Endothelial cell (in vitro differentiated cells): Measurements from ENCODE around the gene PTPRN2. TPM values are rescaled to one million over a fixed set of nuclear protein-coding genes. Genes with fewer than 3 reads are reported as not detected.

Experiments used
- DNase-seq: peaks from one replicate; pipeline ENCODE4 v3.0.0; 2021; ENCODE audit warnings: low spot score
- H3K27ac Mint-ChIP-seq: one replicate; pipeline ENCODE4 v1.8.0; 2021; ENCODE audit warnings: mixed read lengths, inconsistent platforms; ENCODE audit not compliant: unreplicated experiment
- H3K27me3 Mint-ChIP-seq: one replicate; pipeline ENCODE4 v1.8.0; 2021; ENCODE audit warnings: mild to moderate bottlenecking, moderate library complexity, mixed read lengths, inconsistent platforms; ENCODE audit not compliant: unreplicated experiment
- H3K36me3 Mint-ChIP-seq: one replicate; pipeline ENCODE4 v1.8.0; 2021; ENCODE audit warnings: mild to moderate bottlenecking, low read depth, mixed read lengths, inconsistent platforms; ENCODE audit not compliant: unreplicated experiment
- H3K4me1 Mint-ChIP-seq: one replicate; pipeline ENCODE4 v1.8.0; 2021; ENCODE audit warnings: mild to moderate bottlenecking, mixed read lengths, inconsistent platforms; ENCODE audit not compliant: unreplicated experiment
- H3K4me3 Mint-ChIP-seq: one replicate; pipeline ENCODE4 v1.8.0; 2021; ENCODE audit warnings: mild to moderate bottlenecking, mixed read lengths, inconsistent platforms; ENCODE audit not compliant: unreplicated experiment
- H3K9me3 Mint-ChIP-seq: one replicate; pipeline ENCODE4 v1.8.0; 2021; ENCODE audit warnings: mixed read lengths, inconsistent platforms; ENCODE audit not compliant: unreplicated experiment
- total RNA-seq: library from RNA; stranded (reverse); fragmentation: NEBNext Ultra II Directional; extraction: Animal tissue kit (Norgen Biotek cat#: 25700); gene quantifications from one replicate; pipeline ENCODE4 v1.2.1, GENCODE V29; 2021; ENCODE audit not compliant: unreplicated experiment
- TF ChIP-seq, protein P1 (sequence below): fragments of 200-600 bp; sonication (generic); IDR thresholded peaks from one replicate; pipeline ENCODE4 v1.5.0; 2021; ENCODE audit warnings: antibody characterized with exemption; ENCODE audit not compliant: unreplicated experiment

The PTPRN2 gene
- total RNA-seq, 1 donor from 2014 or later: 0.18 TPM

DNA sequence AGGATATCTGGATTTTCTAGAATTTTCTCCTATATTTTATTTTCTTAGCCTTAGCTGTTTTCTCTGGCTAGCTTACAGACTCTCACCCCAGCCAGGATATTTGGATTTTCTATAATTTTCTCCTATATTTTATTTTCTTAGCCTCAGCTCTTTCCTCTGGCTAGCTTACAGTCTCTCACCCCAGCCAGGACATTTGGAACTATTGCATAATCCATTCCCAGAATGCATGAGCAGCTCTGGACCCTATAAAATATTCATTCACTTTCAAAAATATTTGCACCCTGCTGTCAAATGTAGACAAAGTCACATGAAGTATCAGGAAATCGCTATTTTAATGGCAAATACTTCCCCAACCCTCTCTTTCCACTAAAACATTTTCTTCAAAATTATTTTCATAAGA, 952.0 kb downstream of the PTPRN2 start:
- Mint-ChIP-seq H3K36me3 (peaks cover 5% of the 10 kb centered on the region), H3K27ac (no peak overlapping the region), H3K4me1 (no peaks in the 10 kb centered on the region), H3K27me3 (peaks cover 2% of the 10 kb centered on the region), H3K9me3 (peaks cover 50% of the 10 kb centered on the region), H3K4me3 (no peak overlapping the region)
- DNase-seq: no peak
- TF ChIP-seq, protein P1, sequence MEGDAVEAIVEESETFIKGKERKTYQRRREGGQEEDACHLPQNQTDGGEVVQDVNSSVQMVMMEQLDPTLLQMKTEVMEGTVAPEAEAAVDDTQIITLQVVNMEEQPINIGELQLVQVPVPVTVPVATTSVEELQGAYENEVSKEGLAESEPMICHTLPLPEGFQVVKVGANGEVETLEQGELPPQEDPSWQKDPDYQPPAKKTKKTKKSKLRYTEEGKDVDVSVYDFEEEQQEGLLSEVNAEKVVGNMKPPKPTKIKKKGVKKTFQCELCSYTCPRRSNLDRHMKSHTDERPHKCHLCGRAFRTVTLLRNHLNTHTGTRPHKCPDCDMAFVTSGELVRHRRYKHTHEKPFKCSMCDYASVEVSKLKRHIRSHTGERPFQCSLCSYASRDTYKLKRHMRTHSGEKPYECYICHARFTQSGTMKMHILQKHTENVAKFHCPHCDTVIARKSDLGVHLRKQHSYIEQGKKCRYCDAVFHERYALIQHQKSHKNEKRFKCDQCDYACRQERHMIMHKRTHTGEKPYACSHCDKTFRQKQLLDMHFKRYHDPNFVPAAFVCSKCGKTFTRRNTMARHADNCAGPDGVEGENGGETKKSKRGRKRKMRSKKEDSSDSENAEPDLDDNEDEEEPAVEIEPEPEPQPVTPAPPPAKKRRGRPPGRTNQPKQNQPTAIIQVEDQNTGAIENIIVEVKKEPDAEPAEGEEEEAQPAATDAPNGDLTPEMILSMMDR: no peak

DNA sequence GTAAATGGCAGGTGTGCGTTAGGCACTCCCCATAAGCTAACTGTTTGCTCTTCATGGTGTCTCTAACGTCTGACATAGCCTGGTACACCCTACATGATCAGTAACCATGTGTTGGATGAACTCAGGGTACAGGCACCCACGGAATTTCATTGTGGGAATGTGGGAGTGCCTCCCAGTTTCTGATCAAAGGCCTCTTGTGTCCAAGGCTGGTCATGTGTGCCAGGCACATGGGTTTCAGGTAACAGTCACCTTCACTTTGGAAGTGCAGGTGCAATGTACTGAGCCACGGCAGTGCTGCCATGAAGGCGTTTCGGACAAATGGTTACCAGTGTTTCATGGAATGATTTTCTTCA, 952.5 kb downstream of the PTPRN2 start:
- peaks cover 45% of the 10 kb centered on the region for H3K9me3 Mint-ChIP-seq

DNA sequence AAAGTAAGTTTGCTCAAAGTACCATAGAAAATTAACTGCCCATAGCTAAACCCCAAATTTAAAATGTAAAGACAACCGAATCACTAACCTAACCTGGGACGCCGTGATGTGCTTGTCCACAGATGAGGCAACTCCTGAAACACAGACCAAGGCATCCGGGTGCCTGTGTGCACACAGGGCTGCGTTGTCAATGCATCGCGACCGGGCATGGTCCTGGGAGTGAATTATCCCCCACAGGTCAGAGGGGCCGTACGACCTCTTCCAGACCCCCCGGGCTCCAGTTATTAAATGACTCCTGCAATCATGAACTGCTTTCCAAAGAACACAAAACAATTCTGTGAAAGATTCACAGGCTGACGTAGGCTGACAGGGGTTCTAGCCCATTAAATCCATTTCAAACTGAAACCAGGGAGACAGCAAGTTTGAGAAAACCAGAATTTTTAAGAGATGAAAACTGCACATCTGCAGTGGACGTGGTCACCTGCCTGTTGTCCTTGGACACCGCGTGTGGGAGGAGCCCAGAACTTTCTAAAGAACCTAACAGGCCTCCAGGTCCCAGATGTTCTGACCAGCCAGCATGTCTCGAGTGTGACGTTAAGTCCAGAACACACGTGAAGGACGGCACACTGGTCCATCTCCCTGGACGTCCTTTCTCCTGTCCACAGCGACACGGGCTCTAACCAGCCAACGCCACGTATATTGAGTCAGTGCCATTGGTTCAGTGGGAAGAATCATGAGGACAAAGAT, 953.0 kb downstream of the PTPRN2 start:
- no peak overlapping the region for H3K27ac Mint-ChIP-seq
- peaks cover 4% of the 10 kb centered on the region for H3K36me3 Mint-ChIP-seq
- H3K4me3 Mint-ChIP-seq: no peak overlapping the region
- no peak for DNase-seq
- TF ChIP-seq, protein P1: no peak
- H3K9me3 Mint-ChIP-seq: peaks cover 41% of the 10 kb centered on the region
- no peaks in the 10 kb centered on the region for H3K27me3 Mint-ChIP-seq
- no peaks in the 10 kb centered on the region for H3K4me1 Mint-ChIP-seq

More for the DNA sequence above, 952.5 kb downstream of the PTPRN2 start:
- no peak overlapping the region for H3K4me3 Mint-ChIP-seq
- H3K27me3 Mint-ChIP-seq: no peaks in the 10 kb centered on the region
- H3K4me1 Mint-ChIP-seq: no peaks in the 10 kb centered on the region
- DNase-seq: no peak
- H3K27ac Mint-ChIP-seq: no peak overlapping the region
- peaks cover 4% of the 10 kb centered on the region for H3K36me3 Mint-ChIP-seq
- TF ChIP-seq, protein P1: no peak

DNA sequence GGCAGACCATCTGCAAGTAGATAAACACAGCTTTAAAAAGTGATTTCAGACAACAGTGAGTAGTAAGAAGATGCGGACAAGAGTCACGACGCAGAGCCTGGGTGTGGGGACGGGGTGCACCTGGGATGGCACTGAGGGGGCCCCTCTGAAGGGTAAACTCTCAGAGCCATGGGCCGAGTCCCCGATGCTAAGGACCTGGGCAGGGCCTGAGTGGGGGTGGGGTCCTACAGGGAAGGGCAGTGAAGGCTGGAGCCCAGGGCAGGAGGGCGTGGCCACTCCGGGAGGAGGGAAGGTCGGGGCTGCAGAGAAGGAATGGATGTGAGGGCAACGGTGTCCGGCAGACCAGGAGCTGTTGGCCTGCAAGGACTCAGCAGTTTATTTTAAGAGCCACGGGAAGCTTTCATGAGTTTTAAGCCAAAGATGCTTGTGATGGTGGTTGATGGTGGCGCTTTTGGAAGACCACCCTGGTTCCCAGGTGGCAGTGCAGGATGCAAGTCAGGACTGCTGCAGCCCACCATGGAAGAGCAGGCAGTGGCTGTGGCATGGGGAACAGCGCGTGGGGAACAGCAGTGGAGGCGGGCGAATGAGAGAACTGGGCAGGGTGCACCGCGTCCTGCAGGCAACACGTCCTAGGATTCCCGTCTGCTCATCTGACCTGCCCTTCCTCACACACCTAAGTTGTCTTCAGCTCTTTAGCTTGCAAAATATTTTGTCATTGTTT, 954.0 kb downstream of the PTPRN2 start:
- H3K27ac Mint-ChIP-seq: no peak overlapping the region
- H3K9me3 Mint-ChIP-seq: peaks cover 31% of the 10 kb centered on the region
- H3K4me3 Mint-ChIP-seq: no peak overlapping the region
- TF ChIP-seq, protein P1: no peak
- no peaks in the 10 kb centered on the region for H3K27me3 Mint-ChIP-seq
- H3K4me1 Mint-ChIP-seq: no peaks in the 10 kb centered on the region
- H3K36me3 Mint-ChIP-seq: peaks cover 4% of the 10 kb centered on the region
- DNase-seq: no peak

DNA sequence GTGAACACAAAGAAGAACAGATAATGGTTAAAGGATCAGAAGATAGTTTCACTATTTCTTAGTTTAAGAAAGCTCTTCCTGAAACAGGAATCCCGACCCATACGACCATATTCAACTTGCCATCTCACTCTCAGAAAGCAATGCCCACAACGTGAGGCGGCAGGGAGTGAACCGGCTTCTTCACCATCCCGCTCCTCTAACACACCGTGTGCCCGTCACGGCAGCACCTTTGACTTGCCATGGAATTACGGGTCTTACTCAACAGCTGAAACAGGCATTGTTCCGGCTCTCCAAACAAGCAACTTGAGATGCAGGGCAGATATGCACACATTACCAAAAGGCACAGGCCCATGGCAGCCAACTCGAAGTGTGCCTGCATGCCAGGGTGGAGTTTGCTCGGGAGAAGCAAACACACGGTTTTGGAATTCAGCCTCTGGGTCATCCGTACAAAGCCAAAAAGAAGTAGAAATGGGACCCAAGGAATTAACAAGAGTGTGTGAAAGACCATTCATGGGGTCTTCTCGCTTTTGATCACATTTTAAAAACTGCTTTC, 957.2 kb downstream of the PTPRN2 start:
- no peak for DNase-seq
- TF ChIP-seq, protein P1: no peak
- Mint-ChIP-seq H3K4me1 (no peaks in the 10 kb centered on the region), H3K36me3 (peaks cover 4% of the 10 kb centered on the region), H3K9me3 (peaks cover 49% of the 10 kb centered on the region), H3K27me3 (peaks cover 3% of the 10 kb centered on the region), H3K4me3 (no peak overlapping the region), H3K27ac (no peak overlapping the region)
